Endothelial cell (in vitro differentiated cells): ENCODE results near the gene MEN1. TPM values are rescaled to one million over a fixed set of nuclear protein-coding genes. Genes with fewer than 3 reads are reported as not detected.

Experiments
- DNase-seq: peaks from one replicate; pipeline ENCODE4 v3.0.0; 2021; ENCODE audit warnings: low spot score
- H3K27ac Mint-ChIP-seq: one replicate; pipeline ENCODE4 v1.8.0; 2021; ENCODE audit warnings: mixed read lengths, inconsistent platforms; ENCODE audit not compliant: unreplicated experiment
- H3K27me3 Mint-ChIP-seq: one replicate; pipeline ENCODE4 v1.8.0; 2021; ENCODE audit warnings: mild to moderate bottlenecking, moderate library complexity, mixed read lengths, inconsistent platforms; ENCODE audit not compliant: unreplicated experiment
- H3K36me3 Mint-ChIP-seq: one replicate; pipeline ENCODE4 v1.8.0; 2021; ENCODE audit warnings: mild to moderate bottlenecking, low read depth, mixed read lengths, inconsistent platforms; ENCODE audit not compliant: unreplicated experiment
- H3K4me1 Mint-ChIP-seq: one replicate; pipeline ENCODE4 v1.8.0; 2021; ENCODE audit warnings: mild to moderate bottlenecking, mixed read lengths, inconsistent platforms; ENCODE audit not compliant: unreplicated experiment
- H3K4me3 Mint-ChIP-seq: one replicate; pipeline ENCODE4 v1.8.0; 2021; ENCODE audit warnings: mild to moderate bottlenecking, mixed read lengths, inconsistent platforms; ENCODE audit not compliant: unreplicated experiment
- H3K9me3 Mint-ChIP-seq: one replicate; pipeline ENCODE4 v1.8.0; 2021; ENCODE audit warnings: mixed read lengths, inconsistent platforms; ENCODE audit not compliant: unreplicated experiment
- total RNA-seq: library from RNA; stranded (reverse); fragmentation: NEBNext Ultra II Directional; extraction: Animal tissue kit (Norgen Biotek cat#: 25700); gene quantifications from one replicate; pipeline ENCODE4 v1.2.1, GENCODE V29; 2021; ENCODE audit not compliant: unreplicated experiment
- TF ChIP-seq, protein P1 (sequence below): fragments of 200-600 bp; sonication (generic); IDR thresholded peaks from one replicate; pipeline ENCODE4 v1.5.0; 2021; ENCODE audit warnings: antibody characterized with exemption; ENCODE audit not compliant: unreplicated experiment

The MEN1 gene
- total RNA-seq, 1 donor from 2014 or later, result 56.3 TPM

DNA sequence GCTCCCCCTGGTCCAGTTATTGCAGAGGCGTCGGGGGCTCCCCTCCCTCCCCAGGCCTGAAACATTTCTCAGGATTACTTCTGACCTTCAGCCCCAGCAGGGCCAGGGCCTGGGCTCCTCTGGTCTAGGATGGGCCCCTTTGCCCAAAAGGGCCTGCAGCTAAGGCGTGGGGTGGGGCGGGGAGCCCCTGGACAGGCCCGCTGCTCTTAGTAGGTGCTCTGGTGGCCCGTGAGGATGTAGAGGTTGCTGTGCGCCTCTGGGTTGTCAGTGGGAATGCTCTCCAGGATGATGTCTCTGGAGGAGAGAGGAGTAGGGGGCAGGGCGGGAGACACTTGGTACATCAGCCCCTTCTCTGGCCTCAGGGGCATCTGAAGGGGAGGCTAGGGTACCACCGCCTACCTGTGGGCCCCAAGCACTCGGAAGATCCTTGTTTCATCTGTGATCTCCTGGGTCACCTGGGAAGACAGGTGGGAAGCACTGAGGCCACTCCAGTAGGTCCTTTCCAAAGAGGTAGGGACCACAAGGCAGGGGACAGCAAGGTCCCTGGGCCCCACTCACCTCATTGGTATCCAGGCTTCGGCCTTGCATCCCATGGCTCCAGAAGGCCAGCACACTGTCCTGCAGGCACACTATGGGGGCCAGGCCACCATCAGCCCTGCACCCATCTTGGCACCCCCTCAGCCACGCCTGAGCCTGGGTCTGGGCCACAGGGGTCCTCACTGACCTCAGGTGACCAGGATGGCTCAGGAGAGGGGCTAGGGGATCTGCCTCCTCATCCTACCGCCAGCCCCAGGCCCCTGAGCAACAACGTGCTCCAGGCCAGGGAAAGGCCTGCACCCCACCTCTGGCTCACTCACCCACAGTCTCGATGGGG lies 20.8 kb downstream of the MEN1 start:
- H3K36me3 Mint-ChIP-seq, result peaks cover 15% of the 10 kb centered on the region
- DNase-seq, result no peak
- H3K27ac Mint-ChIP-seq, result no peak overlapping the region
- H3K27me3 Mint-ChIP-seq, result peaks cover 13% of the 10 kb centered on the region
- no peak overlapping the region for H3K4me3 Mint-ChIP-seq
- TF ChIP-seq, protein P1, sequence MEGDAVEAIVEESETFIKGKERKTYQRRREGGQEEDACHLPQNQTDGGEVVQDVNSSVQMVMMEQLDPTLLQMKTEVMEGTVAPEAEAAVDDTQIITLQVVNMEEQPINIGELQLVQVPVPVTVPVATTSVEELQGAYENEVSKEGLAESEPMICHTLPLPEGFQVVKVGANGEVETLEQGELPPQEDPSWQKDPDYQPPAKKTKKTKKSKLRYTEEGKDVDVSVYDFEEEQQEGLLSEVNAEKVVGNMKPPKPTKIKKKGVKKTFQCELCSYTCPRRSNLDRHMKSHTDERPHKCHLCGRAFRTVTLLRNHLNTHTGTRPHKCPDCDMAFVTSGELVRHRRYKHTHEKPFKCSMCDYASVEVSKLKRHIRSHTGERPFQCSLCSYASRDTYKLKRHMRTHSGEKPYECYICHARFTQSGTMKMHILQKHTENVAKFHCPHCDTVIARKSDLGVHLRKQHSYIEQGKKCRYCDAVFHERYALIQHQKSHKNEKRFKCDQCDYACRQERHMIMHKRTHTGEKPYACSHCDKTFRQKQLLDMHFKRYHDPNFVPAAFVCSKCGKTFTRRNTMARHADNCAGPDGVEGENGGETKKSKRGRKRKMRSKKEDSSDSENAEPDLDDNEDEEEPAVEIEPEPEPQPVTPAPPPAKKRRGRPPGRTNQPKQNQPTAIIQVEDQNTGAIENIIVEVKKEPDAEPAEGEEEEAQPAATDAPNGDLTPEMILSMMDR, result no peak
- H3K9me3 Mint-ChIP-seq, result no peaks in the 10 kb centered on the region
- H3K4me1 Mint-ChIP-seq, result peaks cover 17% of the 10 kb centered on the region

DNA sequence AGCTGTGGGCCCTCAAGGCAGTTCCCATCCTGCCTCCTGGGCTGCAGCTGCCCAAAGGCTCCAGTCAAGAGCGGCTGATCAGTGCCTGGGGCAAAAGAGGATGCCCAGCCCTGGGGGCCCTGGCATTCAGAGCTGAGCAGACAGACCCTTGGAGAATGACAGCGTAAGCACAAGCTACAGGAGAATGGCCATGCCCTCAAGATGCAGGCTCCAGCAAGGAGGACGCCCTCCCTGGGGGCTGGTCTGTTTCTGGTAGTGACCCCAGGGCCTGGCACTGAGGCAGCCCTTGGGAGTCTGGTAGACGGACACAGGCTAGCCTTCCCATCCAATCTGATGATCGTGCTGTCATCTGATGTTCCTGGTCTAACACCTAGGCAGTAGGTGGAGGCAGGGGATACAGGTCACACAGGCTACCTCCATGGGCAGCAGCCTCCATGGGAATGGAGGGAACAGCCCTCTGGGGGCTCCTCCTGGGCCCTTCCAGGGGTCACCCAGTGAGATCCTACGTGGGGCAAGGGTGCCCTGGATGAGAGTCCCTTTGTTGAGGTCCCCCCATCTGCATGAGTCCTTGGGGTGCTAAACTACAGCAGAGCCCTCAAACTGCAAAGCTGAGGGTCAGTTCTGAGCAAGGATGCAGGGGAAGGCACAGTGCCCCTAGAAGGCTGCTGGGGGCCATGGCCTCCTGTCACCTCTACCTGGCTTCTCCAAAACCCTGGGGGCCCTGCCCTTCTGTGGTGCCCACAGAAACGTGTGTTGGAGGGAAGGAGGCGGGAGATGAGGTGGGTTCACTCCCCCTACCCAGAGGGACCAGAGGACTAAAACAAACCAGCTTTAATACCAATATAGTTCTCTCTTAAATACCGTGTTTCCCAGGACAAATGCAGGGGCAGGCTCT lies 21.8 kb downstream of the MEN1 start:
- DNase-seq, result no peak
- Mint-ChIP-seq H3K27me3 (peaks cover 13% of the 10 kb centered on the region), H3K36me3 (peaks cover 9% of the 10 kb centered on the region), H3K27ac (no peak overlapping the region), H3K4me1 (peaks cover 7% of the 10 kb centered on the region), H3K4me3 (no peak overlapping the region), H3K9me3 (no peaks in the 10 kb centered on the region)
- TF ChIP-seq, protein P1, result no peak

DNA sequence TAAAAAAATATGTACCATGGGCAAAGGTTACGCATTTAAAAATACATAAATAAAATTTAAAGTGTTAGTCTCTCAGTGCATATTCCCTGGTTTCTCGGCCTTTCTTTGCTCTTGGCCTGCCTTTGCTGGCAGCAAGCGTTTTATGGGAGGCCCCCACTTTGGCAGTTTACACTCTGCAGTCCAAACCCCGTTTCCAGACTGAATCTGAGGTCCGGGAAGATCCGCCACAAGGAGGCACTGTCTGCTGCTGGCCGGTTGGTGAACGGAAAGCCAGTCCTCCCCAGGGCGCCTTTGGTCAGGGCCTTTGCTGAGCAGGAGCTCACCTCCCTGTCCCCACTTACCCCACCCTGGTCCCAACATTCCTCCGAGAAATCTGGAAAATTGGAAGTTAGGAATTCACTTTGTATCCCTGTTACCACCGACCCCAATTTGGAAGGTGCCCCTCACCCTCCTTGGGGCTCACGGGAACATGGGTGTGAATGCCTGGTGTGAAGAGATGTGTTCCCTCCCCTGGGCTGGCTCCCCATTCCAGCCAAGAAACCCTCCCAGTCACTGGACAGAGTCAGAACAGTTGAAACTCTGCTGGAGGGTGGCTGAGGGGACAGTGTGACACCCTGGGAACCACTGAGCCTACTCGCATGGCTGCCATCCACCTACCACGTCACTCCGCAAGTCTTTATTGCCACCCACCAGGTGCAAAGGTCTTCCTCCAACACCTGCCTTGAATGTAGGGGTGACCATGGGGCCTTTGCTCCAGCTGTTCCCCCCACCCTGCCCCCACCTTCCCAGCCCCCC lies 22.6 kb downstream of the MEN1 start:
- Mint-ChIP-seq H3K36me3 (peaks cover 9% of the 10 kb centered on the region), H3K27me3 (peaks cover 12% of the 10 kb centered on the region), H3K4me1 (no peaks in the 10 kb centered on the region), H3K4me3 (no peak overlapping the region), H3K27ac (no peak overlapping the region), H3K9me3 (no peaks in the 10 kb centered on the region)
- TF ChIP-seq, protein P1, result peak; percentile 41
- DNase-seq, result peak; percentile 79

DNA sequence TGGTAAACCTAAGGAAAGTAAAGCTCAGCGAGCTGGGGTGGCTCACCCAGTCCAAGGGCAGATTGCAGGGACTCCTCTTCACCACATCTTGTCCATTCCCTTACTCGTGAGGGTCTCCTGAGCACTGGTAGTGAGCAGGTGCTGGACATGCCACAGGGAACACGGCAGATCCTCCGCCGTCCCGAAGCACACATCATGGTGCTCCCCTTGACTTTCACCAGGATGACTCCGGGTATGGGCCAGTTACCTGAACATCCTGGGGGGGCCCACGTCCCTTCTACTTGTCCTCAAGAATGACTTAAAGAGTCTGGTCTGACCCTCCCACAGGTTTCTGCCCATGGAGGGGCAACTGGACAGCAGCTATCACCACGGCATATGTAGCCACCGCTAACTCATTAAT lies 24.0 kb downstream of the MEN1 start:
- no peaks in the 10 kb centered on the region for H3K4me1 Mint-ChIP-seq

More for the DNA sequence above, 24.0 kb downstream of the MEN1 start:
- Mint-ChIP-seq H3K27me3 (peaks cover 7% of the 10 kb centered on the region), H3K9me3 (no peaks in the 10 kb centered on the region), H3K36me3 (peaks cover 9% of the 10 kb centered on the region), H3K27ac (no peak overlapping the region), H3K4me3 (no peak overlapping the region)
- no peak for DNase-seq
- TF ChIP-seq, protein P1, result no peak
